BJ (cell line): ENCODE measurements around the gene PPM1M. TPM values are rescaled to one million over a fixed set of nuclear protein-coding genes. Genes with fewer than 3 reads are reported as not detected.
A peak's percentile ranks its signal among the peaks of the same experiment; 100 is the strongest.

ENCODE experiments used
- CTCF ChIA-PET: fragments of 350-600 bp; formaldehyde crosslinking; extraction: SDS; loops from one replicate; lab custom pipeline; 2021; ENCODE audit warnings: antibody characterized with exemption, inconsistent platforms; lab: Yijun Ruan, JAX
- POLR2A ChIA-PET: fragments of 300-600 bp; sonication (Branson Sonifier 250); formaldehyde crosslinking; extraction: SDS; loops from one replicate; lab custom pipeline; 2021; ENCODE audit warnings: antibody characterized with exemption; lab: Charles Lee
- DNase-seq: peaks from one replicate; pipeline ENCODE4 v3.0.0-alpha.2; 2011; ENCODE audit warnings: low read depth
- H3K27me3 ChIP-seq: 2 replicates; pipeline ENCODE4 v1.6.0; 2011; ENCODE audit warnings: low read length; ENCODE audit not compliant: control insufficient read depth, insufficient read depth
- H3K36me3 ChIP-seq: 2 replicates; pipeline ENCODE4 v1.5.1; 2011; ENCODE audit warnings: low read length; ENCODE audit not compliant: control insufficient read depth, insufficient read depth
- H3K4me3 ChIP-seq: 2 replicates; pipeline ENCODE4 v1.5.1; 2011; ENCODE audit warnings: low read depth, mild to moderate bottlenecking, control low read depth, low read length
- polyA plus RNA-seq: library from polyadenylated mRNA; depleted of rRNA; stranded (reverse); fragments of >200 nt; gene quantifications from 2 replicates; pipeline ENCODE4 v1.2.3, GENCODE V29; 2011; rRNA removed
- small RNA-seq: library from RNA; depleted of rRNA; stranded (forward); fragments of <200 nt; gene quantifications from one replicate; pipeline ENCODE3, GENCODE V24; 2012; ENCODE audit warnings: low replicate concordance, low read depth; ENCODE audit not compliant: insufficient read length
- TF ChIP-seq, protein P1 (sequence below): IDR thresholded peaks from 2 replicates; pipeline ENCODE4 v1.5.1; 2011; ENCODE audit warnings: low read depth, mild to moderate bottlenecking, control low read depth, inconsistent platforms, low read length, moderate library complexity; ENCODE audit not compliant: insufficient read depth

Gene PPM1M
- polyA plus RNA-seq, 1 experiment = 52.2 TPM

DNA sequence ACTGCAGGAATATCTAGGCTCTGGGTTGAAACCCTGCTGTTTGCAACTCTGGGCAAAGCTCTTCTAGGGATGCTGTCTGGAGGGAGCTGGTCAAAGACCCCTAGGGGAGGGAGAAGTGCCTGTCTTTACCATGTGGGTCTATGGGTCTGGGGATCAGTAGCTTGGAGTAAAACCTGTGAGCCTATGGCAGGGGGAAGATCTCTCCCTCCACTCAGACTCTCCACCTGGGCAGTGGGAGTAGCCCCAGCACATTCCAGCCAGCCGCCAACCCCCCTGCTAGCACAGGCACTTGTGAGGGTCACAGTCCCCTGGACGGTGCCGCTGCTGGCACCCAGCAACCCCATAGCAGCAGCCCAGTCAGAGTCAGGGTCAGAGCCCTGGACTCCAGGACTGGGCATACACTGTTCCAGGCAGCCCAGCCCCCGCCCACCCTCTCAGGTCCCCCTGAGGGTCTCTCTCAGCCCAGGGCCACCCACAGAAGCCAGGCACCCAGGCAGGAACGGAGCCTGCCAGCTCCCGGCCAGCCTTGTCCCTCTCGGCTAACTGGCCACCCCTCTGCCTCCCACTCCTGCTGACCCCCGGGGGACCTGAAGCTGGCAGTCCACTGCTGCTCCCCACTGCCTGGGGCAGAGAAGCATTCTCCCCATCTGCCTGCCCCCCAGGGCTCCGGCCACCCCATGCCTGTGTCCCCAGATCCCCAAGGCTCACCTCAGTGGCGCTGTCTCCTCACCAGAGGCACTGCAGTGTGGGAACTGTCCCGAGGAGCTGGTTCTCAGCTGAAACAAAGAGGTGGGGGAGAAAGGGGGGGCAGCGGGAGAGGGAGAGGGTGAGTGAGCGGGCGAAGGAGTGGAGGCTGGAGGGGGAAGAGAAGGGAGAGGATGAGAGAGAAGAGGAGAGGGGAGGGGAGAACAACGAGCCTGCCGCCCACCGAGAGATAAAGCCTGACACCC is 52.9 kb downstream of the PPM1M start:
- TF ChIP-seq, protein P1, sequence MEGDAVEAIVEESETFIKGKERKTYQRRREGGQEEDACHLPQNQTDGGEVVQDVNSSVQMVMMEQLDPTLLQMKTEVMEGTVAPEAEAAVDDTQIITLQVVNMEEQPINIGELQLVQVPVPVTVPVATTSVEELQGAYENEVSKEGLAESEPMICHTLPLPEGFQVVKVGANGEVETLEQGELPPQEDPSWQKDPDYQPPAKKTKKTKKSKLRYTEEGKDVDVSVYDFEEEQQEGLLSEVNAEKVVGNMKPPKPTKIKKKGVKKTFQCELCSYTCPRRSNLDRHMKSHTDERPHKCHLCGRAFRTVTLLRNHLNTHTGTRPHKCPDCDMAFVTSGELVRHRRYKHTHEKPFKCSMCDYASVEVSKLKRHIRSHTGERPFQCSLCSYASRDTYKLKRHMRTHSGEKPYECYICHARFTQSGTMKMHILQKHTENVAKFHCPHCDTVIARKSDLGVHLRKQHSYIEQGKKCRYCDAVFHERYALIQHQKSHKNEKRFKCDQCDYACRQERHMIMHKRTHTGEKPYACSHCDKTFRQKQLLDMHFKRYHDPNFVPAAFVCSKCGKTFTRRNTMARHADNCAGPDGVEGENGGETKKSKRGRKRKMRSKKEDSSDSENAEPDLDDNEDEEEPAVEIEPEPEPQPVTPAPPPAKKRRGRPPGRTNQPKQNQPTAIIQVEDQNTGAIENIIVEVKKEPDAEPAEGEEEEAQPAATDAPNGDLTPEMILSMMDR = no peak
- DNase-seq = no peak
- Histone ChIP-seq H3K36me3 (peaks cover 1% of the 10 kb centered on the region; the same call in 1 of the 2 replicates), H3K4me3 (no peak overlapping the region), H3K27me3 (no peaks in the 10 kb centered on the region)
- ChIA-PET CTCF (interaction anchor here (3.1 to 4.1 kb wide), 2 partner anchors 10 to 41 kb away, joined by 11 to 23 read pairs; partner anchors contain the start of gene GLYCTK), POLR2A (no interaction called here)

DNA sequence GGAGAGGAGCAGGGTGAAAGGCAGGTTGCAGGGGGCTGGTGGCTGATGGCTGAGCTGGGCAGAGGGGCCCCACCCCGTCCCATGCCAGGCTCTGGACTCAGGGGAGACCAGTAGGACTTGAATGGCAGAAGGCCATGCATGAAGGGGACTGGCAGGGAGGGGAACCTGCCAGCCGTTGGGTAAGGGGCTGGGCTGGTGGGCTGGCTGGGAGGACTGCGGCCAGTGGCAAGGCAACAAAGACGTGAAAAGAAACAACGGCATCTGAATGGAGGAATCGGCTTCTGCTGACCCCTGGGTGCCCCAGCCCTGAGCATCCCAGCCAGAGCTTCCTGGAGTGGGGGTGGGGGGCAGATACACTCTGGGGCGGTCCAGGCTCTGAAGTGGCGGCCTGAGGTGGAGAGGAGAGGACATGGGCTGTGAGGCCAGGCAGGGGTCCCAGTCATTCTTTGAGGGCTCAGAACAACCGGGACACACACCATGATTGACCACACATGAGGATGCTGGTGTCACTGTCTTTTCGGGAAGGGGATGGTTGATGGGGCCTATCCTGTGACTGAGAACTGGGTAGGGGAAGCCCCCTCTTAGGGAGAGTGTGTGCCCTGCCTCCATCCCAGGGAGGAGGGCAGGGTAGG is 53.8 kb downstream of the PPM1M start:
- POLR2A ChIA-PET = no interaction called here

More for the DNA sequence above, 53.8 kb downstream of the PPM1M start:
- no peak for DNase-seq
- TF ChIP-seq, protein P1 = no peak
- CTCF ChIA-PET = interaction anchor here (0.7 to 4.1 kb wide), 3 partner anchors 10 to 298 kb away, joined by 3 to 23 read pairs (median 11); partner anchors contain the start of gene GLYCTK
- Histone ChIP-seq H3K4me3 (no peak overlapping the region), H3K27me3 (no peaks in the 10 kb centered on the region), H3K36me3 (peaks cover 1% of the 10 kb centered on the region; the same call in 1 of the 2 replicates)

Small RNA genes within 50 kb of the gene (small RNA-seq; reads per million reads assigned to genes)
- gene MIR135A1 = not detected
- gene MIRLET7G = 172,842 reads per million, percentile 100 among the genes with 10 or more reads in this experiment

Other genes starting within 250 kb of the PPM1M start
- 1,978 and 2,324 TPM in 2 replicates for gene RPL29, start 249.9 kb upstream of the PPM1M start, polyA plus RNA-seq
- gene DUSP7, start 189.2 kb upstream of the PPM1M start, polyA plus RNA-seq = 25.7 and 37.0 TPM in 2 replicates
- gene POC1A, start 91.3 kb upstream of the PPM1M start, polyA plus RNA-seq = 9.3 and 18.4 TPM in 2 replicates
- 35.7 and 51.7 TPM in 2 replicates for gene ALAS1, start 47.6 kb upstream of the PPM1M start, polyA plus RNA-seq
- 0.07 TPM in 1 of 2 replicates, not detected in the other for gene TLR9, start 20.1 kb upstream of the PPM1M start, polyA plus RNA-seq
- 109 and 205 TPM in 2 replicates for gene TWF2, start 6.6 kb upstream of the PPM1M start, polyA plus RNA-seq
- gene WDR82, start 32.9 kb downstream of the PPM1M start, polyA plus RNA-seq = 42.3 and 62.8 TPM in 2 replicates
- 4.6 and 7.8 TPM in 2 replicates for gene GLYCTK, start 42.1 kb downstream of the PPM1M start, polyA plus RNA-seq
- gene DNAH1, start 70.6 kb downstream of the PPM1M start, polyA plus RNA-seq = 2.7 and 4.8 TPM in 2 replicates
- 35.9 and 62.0 TPM in 2 replicates for gene BAP1, start 164.2 kb downstream of the PPM1M start, polyA plus RNA-seq
- gene PHF7, start 164.9 kb downstream of the PPM1M start, polyA plus RNA-seq = 4.3 and 4.9 TPM in 2 replicates
- gene SEMA3G, start 199.3 kb downstream of the PPM1M start, polyA plus RNA-seq = not detected in 2 replicates
- gene TNNC1, start 208.3 kb downstream of the PPM1M start, polyA plus RNA-seq = 1.7 TPM in 2 replicates
- gene NISCH, start 209.8 kb downstream of the PPM1M start, polyA plus RNA-seq = 66.4 and 95.3 TPM in 2 replicates
- 0.01 and 0.05 TPM in 2 replicates for gene STAB1, start 249.6 kb downstream of the PPM1M start, polyA plus RNA-seq